Lung (tissue), 12 donors: ENCODE results near the gene PLAA. TPM values are rescaled to one million over a fixed set of nuclear protein-coding genes. Genes with fewer than 3 reads are reported as not detected.

Source experiments
- ATAC-seq: fragments of 200-7000 bp; cut with Tn5 transposase; one replicate; pipeline ENCODE4 v1.9.1; 2020; ENCODE audit warnings: moderate number of reproducible peaks; ENCODE audit not compliant: insufficient read depth, low FRiP score
- DNase-seq, 3 donors: peaks; one replicate each; pipeline ENCODE4 v3.0.0-alpha.2; 2013 to 2017
- H3K27ac ChIP-seq, 2 donors: one replicate each; pipeline ENCODE4 v1.5.1; 2013; ENCODE audit warnings: mild to moderate bottlenecking in 2 of 2, moderate library complexity in 2 of 2, control low read depth in 1 of 2, inconsistent platforms in 1 of 2, low read depth in 1 of 2, low read length in 1 of 2
- H3K27me3 ChIP-seq, 3 donors: one replicate each; pipeline ENCODE4 v1.5.1; 2013; ENCODE audit warnings: low read length in 2 of 3; ENCODE audit not compliant: control insufficient read depth in 3 of 3, insufficient read depth in 3 of 3
- H3K36me3 ChIP-seq, 4 donors: one replicate each; pipeline ENCODE4 v1.5.1; 2013; ENCODE audit warnings: low read length in 4 of 4, mild to moderate bottlenecking in 1 of 4, moderate library complexity in 1 of 4; ENCODE audit not compliant: control insufficient read depth in 4 of 4, insufficient read depth in 4 of 4
- H3K4me1 ChIP-seq, 5 donors: one replicate each; pipeline ENCODE4 v1.5.1; 2013; ENCODE audit warnings: low read length in 5 of 5, mild to moderate bottlenecking in 2 of 5, moderate library complexity in 1 of 5; ENCODE audit not compliant: control insufficient read depth in 5 of 5, insufficient read depth in 5 of 5
- H3K4me3 ChIP-seq: one replicate; pipeline ENCODE4 v1.5.1; 2013; ENCODE audit warnings: mild to moderate bottlenecking, control low read depth, moderate library complexity
- H3K9ac ChIP-seq, 2 donors: one replicate each; pipeline ENCODE4 v1.5.1; 2013; ENCODE audit warnings: low read length in 2 of 2, control low read depth in 1 of 2; ENCODE audit not compliant: insufficient read depth in 1 of 2
- H3K9me3 ChIP-seq, 4 donors: one replicate each; pipeline ENCODE4 v1.5.1; 2013; ENCODE audit warnings: low read length in 3 of 4, mild to moderate bottlenecking in 1 of 4, moderate library complexity in 1 of 4; ENCODE audit not compliant: control insufficient read depth in 4 of 4, insufficient read depth in 3 of 4
- CTCF ChIP-seq: IDR thresholded peaks from 2 replicates; pipeline ENCODE4 v1.5.1; 2012; ENCODE audit warnings: mild to moderate bottlenecking; ENCODE audit errors: control extremely low read depth, extremely low read depth
- WGBS, 2 donors: extraction: QIAGEN DNeasy Blood & Tissue Kit; methylation state at CpG; one replicate each; pipeline ENCODE4 v1.1.7; 2013; 5-methylcytosine and 5-hydroxymethylcytosine counted together
- polyA plus RNA-seq, 2 donors: library from polyadenylated mRNA; stranded (reverse); fragments of 200-250 nt; gene quantifications; one replicate each; pipeline ENCODE4 v1.2.1, GENCODE V29; 2013
- total RNA-seq, 2 donors: library from RNA; depleted of rRNA in 1 of 2; stranded (reverse); fragments of >200 nt in 1 of 2; gene quantifications; one replicate each; pipeline ENCODE4 v1.2.1, GENCODE V29; 2014 to 2021
- donor health status: control.
- donor health status: control.
- donor health status: Bipolar disorder and iron deficiency.
- donor health status: healthy.
- donor health status: DM: yes; HTN: yes; CAD: no.

The PLAA gene
- total and polyA plus RNA-seq, 4 donors: 8.8 to 25.2 (median 22.0) TPM

DNA sequence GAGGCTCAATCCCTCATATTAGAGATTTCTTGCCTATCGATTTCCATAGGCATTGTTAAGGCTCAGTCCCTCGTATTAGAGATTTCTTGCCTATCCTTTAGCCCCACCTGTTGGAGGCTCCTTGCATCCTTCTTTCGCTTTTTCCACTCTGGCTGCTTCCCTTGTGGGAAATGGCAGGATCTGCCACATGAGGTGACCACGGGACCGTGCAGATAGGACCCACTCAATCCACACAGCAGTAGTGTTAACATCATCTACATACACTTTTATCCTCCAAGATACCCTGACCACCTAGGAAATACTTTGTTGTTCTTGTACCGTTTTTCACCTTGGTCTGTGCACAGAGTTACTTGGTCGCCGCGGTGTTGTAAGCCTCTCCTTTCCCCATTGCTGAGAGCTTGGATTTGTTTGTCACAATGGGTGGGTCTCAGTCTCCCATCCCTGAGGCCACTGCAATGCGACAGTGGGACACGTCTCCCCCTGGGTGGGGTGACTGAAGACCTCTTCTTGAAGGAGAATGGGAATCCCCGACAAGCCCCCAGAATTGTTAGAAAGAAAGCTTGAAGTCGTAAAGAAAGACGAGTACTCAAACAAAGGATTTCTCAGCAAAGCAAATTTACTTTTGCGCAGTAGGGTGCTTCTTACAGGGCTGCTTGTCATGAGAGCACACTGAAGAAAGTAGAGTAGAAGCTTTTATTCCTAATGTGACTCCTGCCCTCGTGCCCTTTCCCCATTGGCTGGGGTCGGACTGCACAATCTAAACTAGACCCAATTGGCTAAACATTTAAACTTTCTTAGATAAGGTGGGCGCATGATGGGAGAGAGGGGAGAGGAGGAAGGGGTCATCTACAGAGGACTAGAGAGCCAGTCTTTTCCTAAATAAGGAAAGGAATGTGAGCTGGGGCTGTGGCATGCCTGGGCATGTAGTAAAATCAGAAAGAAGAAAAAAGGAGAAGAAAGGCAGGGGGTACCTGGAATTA, 29.0 kb upstream of the PLAA start:
- no peak overlapping the region for H3K4me3 ChIP-seq
- H3K36me3 ChIP-seq: peaks cover 0 to 21% (median 0%) of the 10 kb centered on the region in 4 donors
- peak; percentile 15 to 37 (median 34) for DNase-seq
- no peaks in the 10 kb centered on the region for H3K4me1 ChIP-seq
- H3K9ac ChIP-seq: no peak overlapping the region
- H3K27me3 ChIP-seq: no peaks in the 10 kb centered on the region
- no peak for ATAC-seq
- TF ChIP-seq CTCF: peak; percentile 18
- no peaks in the 10 kb centered on the region for H3K9me3 ChIP-seq
- 87 to 90% methylated on average over 18 of the region's 18 CpGs for WGBS, 2 donors
- H3K27ac ChIP-seq: no peak overlapping the region

GRCh38 chr9:26974927-26975326, 27.9 kb upstream of the PLAA start:
- no peak overlapping the region for H3K9ac ChIP-seq
- no peaks in the 10 kb centered on the region for H3K27me3 ChIP-seq
- H3K4me3 ChIP-seq: no peak overlapping the region
- no peak for TF ChIP-seq CTCF
- no peak for DNase-seq
- no peaks in the 10 kb centered on the region for H3K4me1 ChIP-seq
- ATAC-seq: no peak
- 91 to 92% methylated on average over 4 of the region's 4 CpGs for WGBS, 2 donors
- peaks cover 0 to 21% (median 3%) of the 10 kb centered on the region in 4 donors for H3K36me3 ChIP-seq
- no peak overlapping the region for H3K27ac ChIP-seq
- H3K9me3 ChIP-seq: no peaks in the 10 kb centered on the region

DNA sequence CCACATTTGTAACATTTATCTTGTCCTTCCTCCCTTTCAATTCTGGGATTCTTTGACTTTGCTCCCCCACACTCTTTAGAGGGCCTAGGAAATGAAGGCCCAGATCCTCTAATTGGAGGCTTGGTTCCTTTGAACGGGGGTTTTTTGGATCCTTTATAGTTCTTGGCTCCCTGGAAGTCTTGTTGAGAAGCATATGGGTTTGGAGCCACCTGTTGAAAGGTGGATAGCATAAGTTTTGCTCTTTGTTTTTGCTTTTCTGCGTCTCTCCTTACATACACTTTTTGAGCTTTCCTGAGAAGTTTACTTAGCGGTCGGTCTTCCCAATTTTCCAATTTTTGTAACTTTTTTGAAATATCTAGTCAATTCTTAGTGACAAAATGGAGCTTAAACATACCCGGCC, 26.9 kb upstream of the PLAA start:
- DNase-seq (no peak), ATAC-seq (no peak)
- no peak for TF ChIP-seq CTCF
- H3K36me3 ChIP-seq: peaks cover 0 to 19% (median 3%) of the 10 kb centered on the region in 4 donors
- no peak overlapping the region for H3K9ac ChIP-seq
- 92 to 97% methylated on average over 5 of the region's 5 CpGs for WGBS, 2 donors
- no peaks in the 10 kb centered on the region for H3K9me3 ChIP-seq
- H3K27ac ChIP-seq: no peak overlapping the region
- H3K4me3 ChIP-seq: no peak overlapping the region
- no peaks in the 10 kb centered on the region for H3K4me1 ChIP-seq
- H3K27me3 ChIP-seq: no peaks in the 10 kb centered on the region
